H9 (cell line): ENCODE results near the gene SRRM3. TPM values are rescaled to one million over a fixed set of nuclear protein-coding genes. Genes with fewer than 3 reads are reported as not detected.

Experiments used
- DNase-seq: peaks from one replicate; pipeline ENCODE4 v3.0.0-alpha.2; 2017
- H2AFZ ChIP-seq: one replicate; pipeline ENCODE4 v1.6.1; 2013; ENCODE audit warnings: mild to moderate bottlenecking, low read length, control low read depth, moderate library complexity
- H2AK5ac ChIP-seq: 2 replicates; pipeline ENCODE4 v1.6.1; 2013; ENCODE audit warnings: low read length, control low read depth, mixed read lengths; ENCODE audit not compliant: insufficient read length
- H2BK120ac ChIP-seq: one replicate; pipeline ENCODE4 v1.6.1; 2013; ENCODE audit warnings: low read depth, mild to moderate bottlenecking, low read length, control low read depth, inconsistent platforms; ENCODE audit not compliant: poor library complexity, severe bottlenecking
- H2BK12ac ChIP-seq: 2 replicates; pipeline ENCODE4 v1.6.1; 2013; ENCODE audit warnings: low read length, control low read depth, mixed read lengths, low read depth; ENCODE audit not compliant: insufficient read length
- H2BK15ac ChIP-seq: 2 replicates; pipeline ENCODE4 v1.6.1; 2013; ENCODE audit warnings: low read depth, low read length, control low read depth
- H2BK20ac ChIP-seq: one replicate; pipeline ENCODE4 v1.6.1; 2013; ENCODE audit warnings: low read depth, mild to moderate bottlenecking, low read length, control low read depth, inconsistent platforms; ENCODE audit not compliant: poor library complexity, severe bottlenecking
- H2BK5ac ChIP-seq: 2 replicates; pipeline ENCODE4 v1.6.1; 2013; ENCODE audit warnings: low read length, control low read depth, mixed read lengths; ENCODE audit not compliant: insufficient read length
- H3K14ac ChIP-seq: 2 replicates; pipeline ENCODE4 v1.6.1; 2013; ENCODE audit warnings: low read length, control low read depth; ENCODE audit not compliant: insufficient read depth
- H3K18ac ChIP-seq: 2 replicates; pipeline ENCODE4 v1.6.1; 2013; ENCODE audit warnings: low read depth, mild to moderate bottlenecking, mixed read lengths, low read length, control low read depth; ENCODE audit not compliant: insufficient read length
- H3K23ac ChIP-seq: 2 replicates; pipeline ENCODE4 v1.6.1; 2013; ENCODE audit warnings: low read length, control low read depth, mixed read lengths, low read depth; ENCODE audit not compliant: insufficient read length
- H3K23me2 ChIP-seq: 2 replicates; pipeline ENCODE4 v1.6.1; 2013; ENCODE audit warnings: low read depth, mild to moderate bottlenecking, mixed read lengths, low read length, control low read depth; ENCODE audit not compliant: insufficient read length, poor library complexity, severe bottlenecking
- H3K27ac ChIP-seq: 2 replicates; pipeline ENCODE4 v1.5.1; 2013; ENCODE audit warnings: low read length, control low read depth, mixed read lengths, low read depth; ENCODE audit not compliant: insufficient read length
- H3K27me3 ChIP-seq: 2 replicates; pipeline ENCODE4 v1.6.1; 2013; ENCODE audit warnings: low read length, control low read depth, inconsistent platforms; ENCODE audit not compliant: insufficient read depth
- H3K4ac ChIP-seq: 2 replicates; pipeline ENCODE4 v1.6.1; 2013; ENCODE audit warnings: low read depth, mild to moderate bottlenecking, control low read depth, inconsistent platforms, low read length, moderate library complexity
- H3K4me1 ChIP-seq: 2 replicates; pipeline ENCODE4 v1.6.1; 2013; ENCODE audit warnings: low read length, control low read depth, inconsistent platforms; ENCODE audit not compliant: insufficient read depth
- H3K4me2 ChIP-seq: 2 replicates; pipeline ENCODE4 v1.6.1; 2013; ENCODE audit warnings: low read length, control low read depth, mixed read lengths; ENCODE audit not compliant: insufficient read length, insufficient read depth
- H3K56ac ChIP-seq: 2 replicates; pipeline ENCODE4 v1.6.1; 2013; ENCODE audit warnings: low read depth, mild to moderate bottlenecking, mixed read lengths, low read length, control low read depth; ENCODE audit not compliant: insufficient read length
- H3K79me1 ChIP-seq: 2 replicates; pipeline ENCODE4 v1.6.1; 2013; ENCODE audit warnings: low read depth, mild to moderate bottlenecking, moderate library complexity, low read length, control low read depth, inconsistent platforms; ENCODE audit not compliant: insufficient read depth, poor library complexity, severe bottlenecking
- H3K79me2 ChIP-seq: 2 replicates; pipeline ENCODE4 v1.6.1; 2013; ENCODE audit warnings: low read length, control low read depth, inconsistent platforms; ENCODE audit not compliant: insufficient read depth
- H3K9ac ChIP-seq: 2 replicates; pipeline ENCODE4 v1.6.1; 2013; ENCODE audit warnings: low read length, control low read depth, mixed read lengths; ENCODE audit not compliant: insufficient read length; ENCODE audit errors: extremely low read depth
- H3K9me3 ChIP-seq: one replicate; pipeline ENCODE4 v1.6.1; 2013; ENCODE audit warnings: low read depth, low read length, inconsistent platforms; ENCODE audit not compliant: control insufficient read depth
- H3T11ph ChIP-seq: one replicate; pipeline ENCODE4 v1.6.1; 2013; ENCODE audit warnings: mild to moderate bottlenecking, low read length, control low read depth, inconsistent platforms
- H4K20me1 ChIP-seq: one replicate; pipeline ENCODE4 v1.6.1; 2013; ENCODE audit not compliant: control insufficient read depth, insufficient read length, insufficient read depth
- H4K5ac ChIP-seq: 2 replicates; pipeline ENCODE4 v1.6.1; 2013; ENCODE audit warnings: low read depth, mild to moderate bottlenecking, mixed read lengths, low read length, control low read depth; ENCODE audit not compliant: insufficient read length
- H4K8ac ChIP-seq: replicated peaks from 2 replicates; pipeline ENCODE4 v1.6.1; 2013; ENCODE audit warnings: low read length, control low read depth, mixed read lengths, low read depth; ENCODE audit not compliant: insufficient read length
- H4K91ac ChIP-seq: 2 replicates; pipeline ENCODE4 v1.6.1; 2013; ENCODE audit warnings: low read depth, mild to moderate bottlenecking, moderate library complexity, mixed read lengths, low read length, control low read depth; ENCODE audit not compliant: insufficient read length
- H3K27ac Mint-ChIP-seq, 3 experiments: 2 replicates in 2 of 3; 3 replicates in 1 of 3; pipeline ENCODE4 v1.8.0; 2020 to 2021; ENCODE audit warnings: mixed read lengths in 3 of 3, mild to moderate bottlenecking in 1 of 3, moderate library complexity in 1 of 3
- H3K27me3 Mint-ChIP-seq: 2 replicates; pipeline ENCODE4 v1.8.0; 2021; ENCODE audit warnings: low read depth, mild to moderate bottlenecking, moderate library complexity, mixed read lengths
- H3K36me3 Mint-ChIP-seq, 3 experiments: 2 replicates in 2 of 3; 3 replicates in 1 of 3; pipeline ENCODE4 v1.8.0; 2020 to 2021; ENCODE audit warnings: low read depth in 3 of 3, mixed read lengths in 3 of 3; ENCODE audit not compliant: insufficient read depth in 1 of 3
- H3K4me1 Mint-ChIP-seq, 2 experiments: 2 replicates each; pipeline ENCODE4 v1.8.0; 2020; ENCODE audit warnings: mixed read lengths in 2 of 2
- H3K4me3 Mint-ChIP-seq, 2 experiments: 2 replicates in 1 of 2; 3 replicates in 1 of 2; pipeline ENCODE4 v1.8.0; 2020 to 2021; ENCODE audit warnings: mild to moderate bottlenecking in 2 of 2, mixed read lengths in 2 of 2, moderate library complexity in 1 of 2
- H3K9me3 Mint-ChIP-seq, 2 experiments: 2 replicates in 1 of 2; 3 replicates in 1 of 2; pipeline ENCODE4 v1.8.0; 2020; ENCODE audit warnings: mild to moderate bottlenecking in 2 of 2, mixed read lengths in 2 of 2, moderate library complexity in 1 of 2
- WGBS: extraction: QIAGEN DNeasy Blood & Tissue Kit; methylation state at CpG from one replicate; pipeline ENCODE4 v1.1.7; 2013; ENCODE audit warnings: missing lambda C conversion rate, low lambda C conversion rate, mixed read lengths; ENCODE audit not compliant: insufficient read length; ENCODE audit errors: extremely low coverage; 5-methylcytosine and 5-hydroxymethylcytosine counted together
- total RNA-seq: library from RNA; stranded (reverse); gene quantifications from 2 replicates; pipeline ENCODE4 v1.2.1, GENCODE V29; 2021
- TF ChIP-seq, protein P1 (sequence below): fragments of 200-600 bp; sonication (generic); conservative IDR thresholded peaks from 3 replicates; pipeline ENCODE4 v1.8.0; 2021; ENCODE audit warnings: antibody characterized with exemption, mild to moderate bottlenecking

SRRM3 gene
- total RNA-seq, 1 experiment from 2014 or later: 11.0 TPM

DNA sequence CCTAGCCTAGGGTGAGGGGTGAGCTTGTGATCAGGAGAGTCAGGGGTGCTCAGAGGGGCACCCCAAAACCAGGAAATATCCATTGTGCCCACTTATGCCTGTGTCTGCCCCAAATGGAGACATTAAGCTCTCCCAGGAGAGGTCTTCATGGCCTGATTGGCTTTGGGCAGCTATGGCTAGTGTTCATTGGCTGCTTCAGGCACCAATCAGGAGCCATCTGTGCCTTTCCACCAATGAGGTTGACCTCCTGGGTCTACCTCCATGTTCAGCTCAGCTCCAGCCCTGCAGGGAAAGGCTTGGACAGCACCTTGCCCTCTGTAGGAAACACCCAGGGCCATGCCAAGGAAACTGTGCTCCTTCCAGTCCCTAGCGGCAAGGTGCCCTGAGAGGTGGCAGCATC, 76.8 kb downstream of the SRRM3 start:
- Histone ChIP-seq H2BK5ac (no peak overlapping the region), H4K20me1 (no peaks in the 10 kb centered on the region), H3K79me2 (no peaks in the 10 kb centered on the region), H2AFZ (no peak overlapping the region), H3K9ac (no peak overlapping the region), H3K23ac (no peak overlapping the region), H2BK120ac (no peak overlapping the region), H4K8ac (no peak overlapping the region), H3K56ac (no peak overlapping the region), H3T11ph (no peak overlapping the region), H4K5ac (no peak overlapping the region), H3K4me1 (no peaks in the 10 kb centered on the region; the same call in 1 of the 2 replicates), H2BK12ac (no peak overlapping the region), H3K4ac (no peak overlapping the region), H3K79me1 (no peaks in the 10 kb centered on the region), H2AK5ac (no peak overlapping the region), H3K23me2 (peaks cover 8% of the 10 kb centered on the region), H3K14ac (no peak overlapping the region), H2BK20ac (no peak overlapping the region), H3K4me2 (no peak overlapping the region), H2BK15ac (no peak overlapping the region), H3K9me3 (no peaks in the 10 kb centered on the region), H3K27me3 (peaks cover 7% of the 10 kb centered on the region; the same call in 1 of the 2 replicates), H3K18ac (no peak overlapping the region), H3K27ac (no peak overlapping the region), H4K91ac (no peak overlapping the region)
- WGBS: no CpG with 5 or more reads among the region's 1 CpG
- H3K4me3 Mint-ChIP-seq: no peak overlapping the region
- H3K9me3 Mint-ChIP-seq: peaks cover 0 to 2% of the 10 kb centered on the region in 2 experiments; a peak in 2 of 5 replicates
- TF ChIP-seq, protein P1, sequence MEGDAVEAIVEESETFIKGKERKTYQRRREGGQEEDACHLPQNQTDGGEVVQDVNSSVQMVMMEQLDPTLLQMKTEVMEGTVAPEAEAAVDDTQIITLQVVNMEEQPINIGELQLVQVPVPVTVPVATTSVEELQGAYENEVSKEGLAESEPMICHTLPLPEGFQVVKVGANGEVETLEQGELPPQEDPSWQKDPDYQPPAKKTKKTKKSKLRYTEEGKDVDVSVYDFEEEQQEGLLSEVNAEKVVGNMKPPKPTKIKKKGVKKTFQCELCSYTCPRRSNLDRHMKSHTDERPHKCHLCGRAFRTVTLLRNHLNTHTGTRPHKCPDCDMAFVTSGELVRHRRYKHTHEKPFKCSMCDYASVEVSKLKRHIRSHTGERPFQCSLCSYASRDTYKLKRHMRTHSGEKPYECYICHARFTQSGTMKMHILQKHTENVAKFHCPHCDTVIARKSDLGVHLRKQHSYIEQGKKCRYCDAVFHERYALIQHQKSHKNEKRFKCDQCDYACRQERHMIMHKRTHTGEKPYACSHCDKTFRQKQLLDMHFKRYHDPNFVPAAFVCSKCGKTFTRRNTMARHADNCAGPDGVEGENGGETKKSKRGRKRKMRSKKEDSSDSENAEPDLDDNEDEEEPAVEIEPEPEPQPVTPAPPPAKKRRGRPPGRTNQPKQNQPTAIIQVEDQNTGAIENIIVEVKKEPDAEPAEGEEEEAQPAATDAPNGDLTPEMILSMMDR: no peak
- peaks cover 0 to 1% (median 1%) of the 10 kb centered on the region in 3 experiments; a peak in 1 of 7 replicates for H3K36me3 Mint-ChIP-seq
- peaks cover 71% of the 10 kb centered on the region for H3K27me3 Mint-ChIP-seq
- no peak overlapping the region for H3K27ac Mint-ChIP-seq
- peaks cover 16 to 32% of the 10 kb centered on the region in 2 experiments for H3K4me1 Mint-ChIP-seq
- DNase-seq: peak; percentile 63
